Skin of body (tissue), 2 donors: ENCODE results near the gene SKA1. TPM values are rescaled to one million over a fixed set of nuclear protein-coding genes. Genes with fewer than 3 reads are reported as not detected.
"Not testable (repeated sequence)": the region's sequence is repeated elsewhere in the genome, so short reads cannot be mapped to it uniquely, and the experiment has no call there.

Experiments
- DNase-seq: peaks from one replicate; lab custom pipeline; 2025; lab: John Stamatoyannopoulos, UW
- total RNA-seq: library from RNA; depleted of rRNA; stranded (reverse); fragments of >200 nt; gene quantifications from one replicate; pipeline ENCODE4 v1.2.3, GENCODE V29; 2014

SKA1 gene
- total RNA-seq, 1 donor from 2014 or later, result 4.1 TPM

- no peak for DNase-seq
Measured at GRCh38 chr18:50395093-50395492, 20.2 kb downstream of the SKA1 start.

GRCh38 chr18:50396005-50396660, 21.3 kb downstream of the SKA1 start:
- DNase-seq, result no peak

- no peak for DNase-seq
Measured at GRCh38 chr18:50397023-50397422, 22.2 kb downstream of the SKA1 start.

GRCh38 chr18:50398099-50398498, 23.3 kb downstream of the SKA1 start:
- DNase-seq, result no peak

- DNase-seq, result no peak
Measured at GRCh38 chr18:50398947-50399346, 24.1 kb downstream of the SKA1 start.

- no peak for DNase-seq
Measured at GRCh38 chr18:50399582-50399981, 24.7 kb downstream of the SKA1 start.

- not testable (repeated sequence) for DNase-seq
Measured at GRCh38 chr18:50400438-50400837, 25.6 kb downstream of the SKA1 start.

GRCh38 chr18:50401295-50401694, 26.4 kb downstream of the SKA1 start:
- no peak for DNase-seq

- DNase-seq, result no peak
Measured at GRCh38 chr18:50401888-50402287, 27.0 kb downstream of the SKA1 start.

GRCh38 chr18:50404752-50405581, 30.1 kb downstream of the SKA1 start:
- not testable (repeated sequence) for DNase-seq

- DNase-seq, result no peak
Measured at GRCh38 chr18:50405582-50406271, 30.9 kb downstream of the SKA1 start.

GRCh38 chr18:50409236-50409635, 34.4 kb downstream of the SKA1 start:
- DNase-seq, result no peak

- DNase-seq, result no peak
Measured at GRCh38 chr18:50410008-50410407, 35.2 kb downstream of the SKA1 start.

- DNase-seq, result no peak
Measured at GRCh38 chr18:50410894-50411293, 36.0 kb downstream of the SKA1 start.

GRCh38 chr18:50416832-50417231, 42.0 kb downstream of the SKA1 start:
- not testable (repeated sequence) for DNase-seq

- not testable (repeated sequence) for DNase-seq
Measured at GRCh38 chr18:50417705-50418104, 42.9 kb downstream of the SKA1 start.

GRCh38 chr18:50418650-50419049, 43.8 kb downstream of the SKA1 start:
- DNase-seq, result no peak

GRCh38 chr18:50422286-50422898, 47.5 kb downstream of the SKA1 start:
- DNase-seq, result no peak

GRCh38 chr18:50424877-50425690, 50.2 kb downstream of the SKA1 start:
- no peak for DNase-seq

- DNase-seq, result no peak
Measured at GRCh38 chr18:50427896-50428295, 53.0 kb downstream of the SKA1 start.
